OCI-LY3 (cell line): Measurements from ENCODE around the gene AIFM1.

Experiments
- EZH2phosphoT487 ChIP-seq: fragments of 200-600 bp; shearing (Covaris generic); IDR thresholded peaks from 2 replicates; pipeline ENCODE4 v1.6.1; 2018; ENCODE audit warnings: antibody characterized with exemption, mixed run types, low read depth
- TF ChIP-seq, protein P1 (sequence below): fragments of 200-600, 300-600 bp; sonication (generic); IDR thresholded peaks from 2 replicates; pipeline ENCODE4 v1.5.1; 2014; ENCODE audit warnings: antibody characterized with exemption, low read length, low read depth

DNA sequence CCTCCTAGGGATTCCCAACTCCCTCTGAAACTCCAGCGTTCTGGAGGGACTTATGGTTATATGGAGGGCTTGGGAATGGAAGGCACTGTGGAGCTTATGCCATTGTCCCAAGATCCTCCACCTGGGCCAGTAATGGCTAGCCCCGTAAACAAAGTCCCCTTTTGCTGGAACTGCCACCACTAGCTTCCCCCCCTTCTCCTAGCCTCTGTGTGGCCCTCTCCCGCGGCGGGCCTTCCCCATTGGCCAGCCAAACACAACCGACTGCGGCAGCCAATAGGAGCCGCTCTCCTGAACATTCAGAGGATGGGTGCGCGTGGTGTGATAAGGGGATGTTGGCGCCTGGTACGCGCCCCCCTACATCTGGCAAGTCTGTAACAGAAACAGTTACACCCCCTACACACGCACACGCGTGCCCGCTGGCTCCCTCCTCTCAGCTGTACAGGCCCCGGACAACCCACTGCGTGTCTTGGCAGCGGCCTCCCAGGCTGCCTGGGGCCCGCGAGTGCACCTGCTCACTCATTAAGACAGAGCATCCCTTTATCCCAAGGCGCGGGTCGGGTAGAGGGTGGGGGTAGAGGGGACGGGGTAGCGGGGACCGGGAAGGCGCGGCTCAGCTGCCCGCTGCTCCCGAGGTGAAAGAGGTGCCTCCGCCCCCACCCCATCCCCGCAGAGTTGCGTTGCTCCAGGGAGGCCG, 5.3 kb upstream of the AIFM1 start:
- TF ChIP-seq, protein P1, sequence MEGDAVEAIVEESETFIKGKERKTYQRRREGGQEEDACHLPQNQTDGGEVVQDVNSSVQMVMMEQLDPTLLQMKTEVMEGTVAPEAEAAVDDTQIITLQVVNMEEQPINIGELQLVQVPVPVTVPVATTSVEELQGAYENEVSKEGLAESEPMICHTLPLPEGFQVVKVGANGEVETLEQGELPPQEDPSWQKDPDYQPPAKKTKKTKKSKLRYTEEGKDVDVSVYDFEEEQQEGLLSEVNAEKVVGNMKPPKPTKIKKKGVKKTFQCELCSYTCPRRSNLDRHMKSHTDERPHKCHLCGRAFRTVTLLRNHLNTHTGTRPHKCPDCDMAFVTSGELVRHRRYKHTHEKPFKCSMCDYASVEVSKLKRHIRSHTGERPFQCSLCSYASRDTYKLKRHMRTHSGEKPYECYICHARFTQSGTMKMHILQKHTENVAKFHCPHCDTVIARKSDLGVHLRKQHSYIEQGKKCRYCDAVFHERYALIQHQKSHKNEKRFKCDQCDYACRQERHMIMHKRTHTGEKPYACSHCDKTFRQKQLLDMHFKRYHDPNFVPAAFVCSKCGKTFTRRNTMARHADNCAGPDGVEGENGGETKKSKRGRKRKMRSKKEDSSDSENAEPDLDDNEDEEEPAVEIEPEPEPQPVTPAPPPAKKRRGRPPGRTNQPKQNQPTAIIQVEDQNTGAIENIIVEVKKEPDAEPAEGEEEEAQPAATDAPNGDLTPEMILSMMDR, result no peak
- TF ChIP-seq EZH2phosphoT487, result no peak
